D721Med (cell line): Measurements from ENCODE around the gene JMJD7.

Experiments
- DNase-seq: peaks from one replicate; pipeline ENCODE4 v3.0.0; 2011; ENCODE audit warnings: low spot score; ENCODE audit not compliant: insufficient read length
- FAIRE-seq: peaks from 2 replicates; lab custom pipeline; 2011; peaks lifted over from hg19 to GRCh38; lab: Jason Lieb, UNC
- TF ChIP-seq, protein P1 (sequence below): IDR thresholded peaks from 2 replicates; pipeline ENCODE4 v1.5.1; 2012; ENCODE audit warnings: mild to moderate bottlenecking, control low read depth; ENCODE audit not compliant: insufficient read depth; ENCODE audit errors: missing control alignments

Gene JMJD7

DNA sequence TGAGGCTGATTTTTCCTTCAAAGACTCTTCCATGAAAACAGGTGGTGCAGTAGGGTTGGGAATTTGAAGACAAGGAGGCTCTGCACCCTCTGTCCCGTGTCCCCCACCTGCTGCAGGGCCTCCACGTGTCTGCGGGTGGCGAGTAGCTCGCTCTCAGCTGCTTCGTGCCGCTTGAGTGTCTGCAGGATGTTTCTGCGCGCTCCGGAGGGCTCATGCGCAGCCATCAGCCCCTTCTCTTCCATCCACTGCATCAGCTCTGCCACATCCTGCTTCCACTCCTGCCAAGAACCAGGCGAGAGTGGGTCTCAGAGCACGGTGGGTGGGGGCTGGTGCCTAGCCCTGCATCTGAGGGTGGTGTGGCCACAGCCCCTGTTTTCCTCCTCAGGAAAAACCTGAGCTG, 48.1 kb downstream of the JMJD7 start:
- TF ChIP-seq, protein P1, sequence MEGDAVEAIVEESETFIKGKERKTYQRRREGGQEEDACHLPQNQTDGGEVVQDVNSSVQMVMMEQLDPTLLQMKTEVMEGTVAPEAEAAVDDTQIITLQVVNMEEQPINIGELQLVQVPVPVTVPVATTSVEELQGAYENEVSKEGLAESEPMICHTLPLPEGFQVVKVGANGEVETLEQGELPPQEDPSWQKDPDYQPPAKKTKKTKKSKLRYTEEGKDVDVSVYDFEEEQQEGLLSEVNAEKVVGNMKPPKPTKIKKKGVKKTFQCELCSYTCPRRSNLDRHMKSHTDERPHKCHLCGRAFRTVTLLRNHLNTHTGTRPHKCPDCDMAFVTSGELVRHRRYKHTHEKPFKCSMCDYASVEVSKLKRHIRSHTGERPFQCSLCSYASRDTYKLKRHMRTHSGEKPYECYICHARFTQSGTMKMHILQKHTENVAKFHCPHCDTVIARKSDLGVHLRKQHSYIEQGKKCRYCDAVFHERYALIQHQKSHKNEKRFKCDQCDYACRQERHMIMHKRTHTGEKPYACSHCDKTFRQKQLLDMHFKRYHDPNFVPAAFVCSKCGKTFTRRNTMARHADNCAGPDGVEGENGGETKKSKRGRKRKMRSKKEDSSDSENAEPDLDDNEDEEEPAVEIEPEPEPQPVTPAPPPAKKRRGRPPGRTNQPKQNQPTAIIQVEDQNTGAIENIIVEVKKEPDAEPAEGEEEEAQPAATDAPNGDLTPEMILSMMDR = no peak
- no peak for FAIRE-seq
- DNase-seq = no peak

DNA sequence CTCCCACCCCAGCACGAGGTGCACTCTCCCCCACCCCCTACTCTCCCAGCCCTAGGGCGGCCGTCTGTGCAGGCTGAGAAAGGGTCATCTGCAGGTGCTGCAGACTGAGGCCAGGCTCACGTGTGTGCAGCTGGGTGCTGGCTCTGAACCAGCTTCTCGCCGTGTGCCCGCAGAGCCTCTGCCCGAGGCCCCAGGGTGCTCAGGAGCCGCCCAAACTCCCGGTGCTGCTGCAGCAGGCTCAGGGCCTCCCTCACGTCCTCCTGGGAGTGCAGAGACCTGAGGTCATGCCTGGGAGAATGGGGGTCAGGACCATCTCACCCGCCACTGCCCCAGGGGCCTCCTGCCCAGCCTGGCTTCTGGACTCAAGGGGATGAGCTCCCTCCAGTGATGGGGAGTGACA, 48.8 kb downstream of the JMJD7 start:
- FAIRE-seq (no peak), DNase-seq (no peak)
- TF ChIP-seq, protein P1 = no peak

DNA sequence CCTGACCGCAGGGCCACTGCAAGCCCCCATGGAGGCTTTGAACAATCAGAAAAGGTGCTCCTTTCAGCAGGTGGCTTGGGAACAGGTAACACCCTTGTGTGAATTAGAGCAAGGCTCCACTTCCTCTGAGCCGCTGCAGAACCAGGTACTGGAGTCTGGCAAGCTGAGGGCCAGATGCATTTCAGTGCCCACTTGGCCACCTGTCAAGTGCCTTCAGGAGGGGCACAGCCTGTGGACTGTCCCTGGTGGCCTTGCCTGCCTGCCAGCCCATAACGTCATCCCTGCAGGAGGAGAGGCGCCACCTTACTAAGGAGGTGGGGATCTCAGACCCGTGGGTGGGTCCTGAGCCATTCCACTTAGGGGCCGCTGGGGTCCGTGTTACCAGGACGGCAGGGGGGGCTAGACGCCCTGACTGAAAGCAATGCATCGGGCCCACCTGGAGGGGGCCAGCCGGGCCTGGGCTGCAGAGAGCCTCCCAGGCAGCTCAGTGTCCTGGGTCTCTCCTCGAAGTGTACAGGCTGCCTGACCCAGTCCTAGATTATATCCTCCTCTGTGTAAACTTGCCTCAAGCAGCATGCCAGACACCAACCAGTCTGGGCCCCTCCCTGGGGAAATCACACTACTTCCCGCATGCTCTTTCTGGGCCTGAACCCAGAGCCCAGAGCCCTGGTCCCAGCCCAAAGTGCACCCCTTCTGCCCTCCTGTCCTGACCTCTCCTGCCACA, 49.9 kb downstream of the JMJD7 start:
- DNase-seq (no peak), FAIRE-seq (no peak)
- TF ChIP-seq, protein P1 = no peak

DNA sequence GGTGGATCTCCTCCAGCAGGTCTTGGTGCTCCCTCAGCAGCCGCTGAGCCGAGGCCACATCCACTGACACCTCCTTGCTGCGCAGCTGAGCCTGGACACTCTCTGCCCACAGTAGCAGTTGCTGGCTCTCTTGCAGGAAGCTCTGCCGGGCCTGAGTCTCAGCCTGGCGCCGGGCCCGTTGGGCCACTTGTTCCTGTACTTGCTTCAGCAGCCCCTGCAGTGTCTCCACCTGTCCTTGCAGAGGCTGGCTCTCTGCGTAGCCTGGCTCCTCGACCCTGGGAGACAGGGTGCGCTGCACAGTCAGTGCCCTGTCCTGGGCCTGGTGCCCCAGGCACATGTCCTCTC, 50.4 kb downstream of the JMJD7 start:
- TF ChIP-seq, protein P1 = no peak
- DNase-seq (no peak), FAIRE-seq (no peak)

DNA sequence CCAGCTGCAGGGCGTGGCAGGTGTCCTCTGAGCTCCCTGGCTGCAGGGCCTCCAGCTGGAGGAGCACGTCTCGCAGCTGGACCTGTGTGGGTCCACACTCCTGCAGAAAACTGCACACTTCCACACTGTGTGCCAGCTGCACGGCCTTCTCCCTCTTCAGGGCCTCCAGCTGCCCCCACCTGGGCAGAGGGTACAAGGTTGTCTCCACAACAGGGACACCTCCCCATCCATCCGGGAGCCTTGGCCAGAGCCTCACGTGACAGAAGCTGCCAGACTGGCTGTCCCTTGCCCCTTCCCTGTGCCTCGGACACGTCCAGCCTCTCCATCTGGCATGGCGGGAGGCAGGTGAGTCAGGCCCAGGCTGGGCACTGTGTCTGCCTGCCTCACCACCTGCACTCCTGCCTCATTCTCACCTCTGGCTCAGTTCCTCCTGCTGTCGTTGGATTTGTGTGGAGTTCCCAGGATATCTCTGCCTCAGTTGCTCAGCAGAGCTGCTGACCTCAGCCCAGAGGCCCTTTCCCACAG, 51.5 kb downstream of the JMJD7 start:
- DNase-seq = no peak
- TF ChIP-seq, protein P1 = no peak
- FAIRE-seq = no peak

DNA sequence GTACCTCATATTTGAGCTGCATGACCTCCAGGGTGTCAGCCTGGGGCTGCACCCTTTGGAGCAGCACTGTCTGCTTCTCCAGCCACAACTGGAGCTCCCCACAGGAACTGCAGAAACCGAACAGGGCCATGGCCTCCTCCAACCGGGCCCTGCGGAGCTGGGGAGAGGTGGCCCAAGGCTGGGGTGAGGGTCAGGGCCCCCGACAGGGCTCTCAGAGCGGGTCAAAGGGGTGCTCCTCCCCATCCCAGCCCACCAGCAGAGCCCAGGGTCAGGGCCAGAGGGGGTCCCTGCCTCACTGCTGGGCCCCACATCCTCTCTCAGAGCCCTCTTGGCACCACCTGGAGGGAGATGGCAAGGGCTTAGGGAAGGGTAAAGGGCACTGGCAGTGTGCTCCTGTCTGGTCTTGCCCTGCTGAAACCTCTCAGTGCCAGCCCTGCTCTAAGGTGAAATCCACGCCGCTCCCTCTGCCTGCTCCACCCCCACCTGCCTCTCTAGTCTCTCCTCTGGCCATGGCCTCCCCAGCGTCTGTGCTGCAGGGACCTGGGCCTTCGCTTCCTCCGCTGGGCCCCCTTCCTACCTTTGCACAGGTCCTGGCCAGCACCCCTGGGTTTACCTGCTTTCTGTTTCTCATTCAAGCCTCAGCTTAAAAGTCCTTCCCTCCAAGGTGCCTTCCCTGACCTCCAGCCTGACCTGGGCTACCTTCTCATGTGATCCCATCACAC, 52.4 kb downstream of the JMJD7 start:
- TF ChIP-seq, protein P1 = no peak
- FAIRE-seq (no peak), DNase-seq (no peak)

- TF ChIP-seq, protein P1 = no peak
- DNase-seq (no peak), FAIRE-seq (no peak)
These were observed 53.2 kb downstream of the JMJD7 start for GRCh38 chr15:41881086-41881485.
